Activated B cell treated with CpG ODN at 0.5 μM for 24 hours (primary cell): ENCODE results near the gene TFAP2B. TPM values are rescaled to one million over a fixed set of nuclear protein-coding genes. Genes with fewer than 3 reads are reported as not detected.

Experiments used
- ATAC-seq: fragments of 200-7000 bp; cut with Tn5 transposase; one replicate; pipeline ENCODE4 v1.10.0; 2021; ENCODE audit warnings: low read depth, mild to moderate bottlenecking, moderate library complexity
- CTCF ChIA-PET: fragments of 350-600 bp; sonication (Branson Sonifier 250); formaldehyde crosslinking; loops from one replicate; lab custom pipeline; 2021; ENCODE audit warnings: antibody characterized with exemption; lab: Charles Lee
- POLR2A ChIA-PET: fragments of 350-600 bp; sonication (Branson Sonifier 250); formaldehyde crosslinking; loops from one replicate; lab custom pipeline; 2021; ENCODE audit warnings: antibody characterized with exemption; lab: Charles Lee
- DNase-seq: peaks from one replicate; pipeline ENCODE4 v3.0.0; 2022
- H3K27ac Mint-ChIP-seq: one replicate; pipeline ENCODE4 v1.8.0; 2020; ENCODE audit warnings: mixed read lengths
- H3K27me3 Mint-ChIP-seq: one replicate; pipeline ENCODE4 v1.8.0; 2021; ENCODE audit warnings: mixed read lengths
- H3K36me3 Mint-ChIP-seq: one replicate; pipeline ENCODE4 v1.8.0; 2021; ENCODE audit warnings: low read depth, mixed read lengths
- H3K4me1 Mint-ChIP-seq: one replicate; pipeline ENCODE4 v1.8.0; 2021; ENCODE audit warnings: mixed read lengths
- H3K4me3 Mint-ChIP-seq: one replicate; pipeline ENCODE4 v1.8.0; 2020; ENCODE audit warnings: mild to moderate bottlenecking, mixed read lengths
- H3K9me3 Mint-ChIP-seq: one replicate; pipeline ENCODE4 v1.8.0; 2020; ENCODE audit warnings: mixed read lengths
- intact Hi-C: fragments of 100-400 bp; cut with micrococcal nuclease; formaldehyde crosslinking; loops from one replicate; pipeline ENCODE4 v1.15.1; 2024
- total RNA-seq: library from RNA; stranded (reverse); gene quantifications from 2 replicates; pipeline ENCODE4 v1.2.3, GENCODE V29; 2022
- TF ChIP-seq, protein P1 (sequence below): fragments of 200-600 bp; IDR thresholded peaks from one replicate; pipeline ENCODE4 v1.8.0; 2022; ENCODE audit warnings: antibody characterized with exemption, mild to moderate bottlenecking

Gene TFAP2B
- total RNA-seq, 1 donor from 2014 or later, result not detected

DNA sequence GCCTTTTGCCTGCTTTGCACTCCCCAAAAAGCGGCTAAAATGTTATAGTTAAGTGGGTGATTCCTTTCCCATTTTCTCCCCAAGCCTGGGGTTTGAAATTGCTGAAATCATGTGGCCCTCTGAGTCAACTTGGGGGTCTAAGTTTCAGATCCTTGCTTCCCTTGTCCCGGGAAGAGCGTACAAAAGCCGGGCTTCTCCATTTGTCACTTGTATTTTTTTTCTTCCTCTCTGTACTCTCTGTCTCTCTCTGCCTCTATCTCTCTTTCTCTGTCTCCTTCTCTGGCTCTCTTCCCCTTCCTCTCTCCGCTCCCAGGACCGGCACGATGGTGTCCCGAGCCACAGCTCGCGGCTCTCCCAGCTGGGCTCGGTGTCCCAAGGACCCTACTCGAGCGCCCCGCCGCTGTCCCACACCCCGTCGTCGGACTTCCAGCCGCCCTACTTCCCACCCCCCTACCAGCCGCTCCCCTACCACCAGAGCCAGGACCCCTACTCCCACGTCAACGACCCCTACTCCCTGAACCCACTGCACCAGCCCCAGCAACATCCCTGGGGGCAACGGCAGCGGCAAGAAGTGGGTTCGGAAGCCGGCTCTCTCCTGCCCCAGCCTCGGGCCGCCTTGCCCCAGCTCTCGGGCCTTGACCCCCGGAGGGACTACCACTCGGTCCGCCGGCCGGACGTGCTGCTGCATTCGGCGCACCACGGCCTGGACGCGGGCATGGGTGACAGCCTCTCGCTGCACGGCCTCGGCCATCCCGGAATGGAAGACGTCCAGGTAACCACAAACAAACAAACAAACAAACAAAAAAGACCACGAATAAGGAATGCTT is 4.6 kb downstream of the TFAP2B start:
- peaks cover 1% of the 10 kb centered on the region for H3K36me3 Mint-ChIP-seq
- no peak overlapping the region for H3K4me3 Mint-ChIP-seq
- ChIA-PET POLR2A (no interaction called here), CTCF (no interaction called here)
- TF ChIP-seq, protein P1, sequence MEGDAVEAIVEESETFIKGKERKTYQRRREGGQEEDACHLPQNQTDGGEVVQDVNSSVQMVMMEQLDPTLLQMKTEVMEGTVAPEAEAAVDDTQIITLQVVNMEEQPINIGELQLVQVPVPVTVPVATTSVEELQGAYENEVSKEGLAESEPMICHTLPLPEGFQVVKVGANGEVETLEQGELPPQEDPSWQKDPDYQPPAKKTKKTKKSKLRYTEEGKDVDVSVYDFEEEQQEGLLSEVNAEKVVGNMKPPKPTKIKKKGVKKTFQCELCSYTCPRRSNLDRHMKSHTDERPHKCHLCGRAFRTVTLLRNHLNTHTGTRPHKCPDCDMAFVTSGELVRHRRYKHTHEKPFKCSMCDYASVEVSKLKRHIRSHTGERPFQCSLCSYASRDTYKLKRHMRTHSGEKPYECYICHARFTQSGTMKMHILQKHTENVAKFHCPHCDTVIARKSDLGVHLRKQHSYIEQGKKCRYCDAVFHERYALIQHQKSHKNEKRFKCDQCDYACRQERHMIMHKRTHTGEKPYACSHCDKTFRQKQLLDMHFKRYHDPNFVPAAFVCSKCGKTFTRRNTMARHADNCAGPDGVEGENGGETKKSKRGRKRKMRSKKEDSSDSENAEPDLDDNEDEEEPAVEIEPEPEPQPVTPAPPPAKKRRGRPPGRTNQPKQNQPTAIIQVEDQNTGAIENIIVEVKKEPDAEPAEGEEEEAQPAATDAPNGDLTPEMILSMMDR, result no peak
- no peaks in the 10 kb centered on the region for H3K9me3 Mint-ChIP-seq
- intact Hi-C loops, result no loop called here
- no peak for DNase-seq
- H3K4me1 Mint-ChIP-seq, result peaks cover 17% of the 10 kb centered on the region
- no peak for ATAC-seq
- peaks cover 78% of the 10 kb centered on the region for H3K27me3 Mint-ChIP-seq
- H3K27ac Mint-ChIP-seq, result no peak overlapping the region

DNA sequence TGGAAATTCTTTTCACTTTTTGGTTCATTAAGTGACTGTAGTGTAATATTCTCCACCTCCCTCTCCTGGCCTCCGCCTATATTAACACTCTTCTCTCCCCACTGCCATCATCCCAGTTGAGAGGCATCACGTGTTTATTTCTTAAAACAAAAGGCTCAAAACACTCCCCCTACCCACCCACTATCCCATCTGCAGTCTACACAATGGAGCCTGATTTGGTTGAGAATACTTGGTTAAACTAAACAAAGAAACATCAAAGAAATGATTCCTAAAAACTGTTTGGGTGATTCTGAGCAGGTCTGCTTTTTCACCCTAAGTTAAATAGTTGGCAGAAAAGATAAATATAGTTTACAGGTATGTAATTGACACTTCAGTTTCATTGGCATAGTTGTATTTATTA is 5.9 kb downstream of the TFAP2B start:
- intact Hi-C loops, result no loop called here
- TF ChIP-seq, protein P1, result no peak

GRCh38 chr6:50825375-50826036 is 6.8 kb downstream of the TFAP2B start:
- Mint-ChIP-seq H3K27me3 (peaks cover 78% of the 10 kb centered on the region), H3K27ac (no peak overlapping the region), H3K9me3 (no peaks in the 10 kb centered on the region), H3K36me3 (peaks cover 1% of the 10 kb centered on the region), H3K4me3 (no peak overlapping the region), H3K4me1 (peaks cover 8% of the 10 kb centered on the region)
- no peak for ATAC-seq
- intact Hi-C loops, result no loop called here
- ChIA-PET POLR2A (no interaction called here), CTCF (no interaction called here)
- TF ChIP-seq, protein P1, result no peak
- no peak for DNase-seq

More for the DNA sequence above, 5.9 kb downstream of the TFAP2B start:
- H3K27me3 Mint-ChIP-seq, result peaks cover 77% of the 10 kb centered on the region
- no peak overlapping the region for H3K4me3 Mint-ChIP-seq
- H3K36me3 Mint-ChIP-seq, result peaks cover 1% of the 10 kb centered on the region
- H3K27ac Mint-ChIP-seq, result no peak overlapping the region
- peaks cover 15% of the 10 kb centered on the region for H3K4me1 Mint-ChIP-seq
- POLR2A ChIA-PET, result no interaction called here
- no peaks in the 10 kb centered on the region for H3K9me3 Mint-ChIP-seq
- CTCF ChIA-PET, result no interaction called here
- DNase-seq (no peak), ATAC-seq (no peak)

DNA sequence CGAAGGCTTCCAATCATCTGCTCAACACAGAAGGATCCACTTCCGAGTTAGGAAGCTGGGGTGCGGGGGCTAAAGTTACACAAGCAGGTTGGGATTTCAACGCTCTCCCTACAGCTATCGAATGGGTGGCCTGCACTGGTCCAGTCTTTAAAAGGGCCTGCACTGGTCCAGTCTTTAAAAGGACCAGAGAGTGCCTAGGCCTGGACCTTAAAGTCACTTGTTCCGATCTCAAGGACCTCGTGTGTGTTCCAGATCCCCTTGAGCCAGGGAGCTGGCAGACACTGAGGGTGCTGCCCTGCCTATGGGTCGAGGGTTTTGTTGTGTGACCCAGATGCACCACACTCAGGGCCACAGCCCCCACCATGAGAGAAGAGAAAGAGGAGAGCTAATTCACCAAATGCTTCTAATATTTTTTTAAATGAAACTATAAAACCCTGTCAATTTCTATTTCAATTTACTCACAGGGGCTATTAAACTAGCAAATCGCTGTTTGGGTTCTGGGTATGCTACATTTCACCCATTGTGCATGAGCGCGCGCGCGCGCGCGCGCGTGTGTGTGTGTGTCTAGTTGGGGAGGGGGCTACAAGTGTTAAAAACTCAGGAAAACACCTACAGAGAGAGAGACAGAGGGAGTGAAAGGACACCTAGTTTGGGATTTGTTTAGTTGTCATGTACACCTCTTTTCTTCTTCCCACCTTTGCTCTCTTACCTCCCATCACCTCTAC is 7.5 kb downstream of the TFAP2B start:
- Mint-ChIP-seq H3K9me3 (no peaks in the 10 kb centered on the region), H3K27me3 (peaks cover 74% of the 10 kb centered on the region), H3K36me3 (peaks cover 1% of the 10 kb centered on the region), H3K4me1 (peaks cover 3% of the 10 kb centered on the region), H3K4me3 (no peak overlapping the region), H3K27ac (no peak overlapping the region)
- CTCF ChIA-PET, result no interaction called here
- ATAC-seq (no peak), DNase-seq (no peak)
- intact Hi-C loops, result no loop called here
- TF ChIP-seq, protein P1, result no peak
- POLR2A ChIA-PET, result no interaction called here

DNA sequence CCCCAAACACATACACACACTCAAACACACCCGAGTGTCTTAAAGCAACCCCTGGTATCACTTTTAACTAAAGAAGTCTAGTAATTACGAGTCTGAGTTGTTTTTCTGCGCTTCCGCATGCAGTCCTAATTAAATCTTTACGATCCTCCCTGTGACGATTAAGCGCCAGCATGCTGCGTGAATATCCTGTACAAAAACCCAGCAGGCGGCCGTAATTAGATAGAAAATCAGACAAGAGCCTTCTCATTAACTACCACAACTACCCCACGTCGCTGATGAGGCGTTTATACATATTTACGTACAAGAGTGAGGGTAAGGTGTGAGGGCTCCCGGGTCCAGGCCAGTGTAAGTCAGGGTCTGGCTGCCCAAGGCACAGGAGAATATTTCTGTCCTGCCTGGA is 8.1 kb downstream of the TFAP2B start:
- ChIA-PET POLR2A (no interaction called here), CTCF (no interaction called here)
- intact Hi-C loops, result no loop called here
- DNase-seq, result no peak
- peaks cover 1% of the 10 kb centered on the region for H3K36me3 Mint-ChIP-seq
- ATAC-seq, result no peak
- TF ChIP-seq, protein P1, result no peak
- H3K4me3 Mint-ChIP-seq, result no peak overlapping the region
- H3K9me3 Mint-ChIP-seq, result no peaks in the 10 kb centered on the region
- no peak overlapping the region for H3K27ac Mint-ChIP-seq
- peaks cover 70% of the 10 kb centered on the region for H3K27me3 Mint-ChIP-seq
- no peaks in the 10 kb centered on the region for H3K4me1 Mint-ChIP-seq
